ENCODE results near the gene CEP164. TPM values are rescaled to one million over a fixed set of nuclear protein-coding genes. Genes with fewer than 3 reads are reported as not detected.

CEP164 gene
- total RNA-seq, 1 experiment from 2014 or later: 43.7 TPM

DNA sequence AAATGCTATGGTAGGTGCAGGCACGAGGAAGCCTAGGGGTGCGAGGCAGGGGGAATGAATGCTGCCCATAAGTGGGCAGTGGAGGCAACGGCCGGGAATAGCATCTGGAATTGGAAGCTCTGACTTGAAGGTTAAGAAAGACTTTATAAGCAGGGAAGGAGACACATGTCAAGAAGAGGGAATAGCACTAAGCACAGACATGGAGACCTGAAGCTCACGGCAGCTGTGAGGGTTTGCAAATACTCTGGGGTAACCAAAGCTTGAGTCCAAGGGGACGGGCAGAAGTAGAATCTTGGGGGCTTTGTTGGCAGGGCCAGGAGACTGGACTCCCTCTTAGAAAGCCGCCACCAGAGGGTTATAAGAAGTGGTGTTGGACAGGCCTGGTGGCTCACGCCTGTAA is 112.6 kb downstream of the CEP164 start:
- Histone ChIP-seq H3K27me3 (ENCODE audit: low read length) (peaks cover 85% of the 10 kb centered on the region), H3K79me2 (ENCODE audit: low read length) (no peaks in the 10 kb centered on the region), H3K9ac (ENCODE audit: low read length) (no peak overlapping the region), H3K27ac (ENCODE audit: low read length) (no peak overlapping the region), H3K9me2 (replicated peaks; ENCODE audit: low read length) (no peaks in the 10 kb centered on the region), H3K4me1 (ENCODE audit: insufficient read depth, low read length) (no peaks in the 10 kb centered on the region), H3F3A (ENCODE audit: low read length, unreplicated experiment) (no peaks in the 10 kb centered on the region), H4K20me1 (ENCODE audit: low read length) (no peaks in the 10 kb centered on the region), H3K36me3 (ENCODE audit: low read depth, low read length) (no peaks in the 10 kb centered on the region), H3K9me3 (ENCODE audit: low read length) (no peaks in the 10 kb centered on the region), H2AFZ (ENCODE audit: low read length) (no peak overlapping the region), H3K4me2 (ENCODE audit: low read length) (no peak overlapping the region), H3K4me3 (ENCODE audit: low read length) (no peak overlapping the region)
- ATAC-seq (no peak), DNase-seq (no peak)
- ChIA-PET CTCF (no interaction called here), POLR2A (ENCODE audit: unreplicated experiment) (no interaction called here)
- no TSS peak for BruUV-seq (replicated peaks)
- intact Hi-C loops (cut with micrococcal nuclease): no loop called here
- TF ChIP-seq EZH2 (IDR thresholded peaks at IDR 0.05; ENCODE audit: low read length, unreplicated experiment): no peak
- TF ChIP-seq, protein P1, sequence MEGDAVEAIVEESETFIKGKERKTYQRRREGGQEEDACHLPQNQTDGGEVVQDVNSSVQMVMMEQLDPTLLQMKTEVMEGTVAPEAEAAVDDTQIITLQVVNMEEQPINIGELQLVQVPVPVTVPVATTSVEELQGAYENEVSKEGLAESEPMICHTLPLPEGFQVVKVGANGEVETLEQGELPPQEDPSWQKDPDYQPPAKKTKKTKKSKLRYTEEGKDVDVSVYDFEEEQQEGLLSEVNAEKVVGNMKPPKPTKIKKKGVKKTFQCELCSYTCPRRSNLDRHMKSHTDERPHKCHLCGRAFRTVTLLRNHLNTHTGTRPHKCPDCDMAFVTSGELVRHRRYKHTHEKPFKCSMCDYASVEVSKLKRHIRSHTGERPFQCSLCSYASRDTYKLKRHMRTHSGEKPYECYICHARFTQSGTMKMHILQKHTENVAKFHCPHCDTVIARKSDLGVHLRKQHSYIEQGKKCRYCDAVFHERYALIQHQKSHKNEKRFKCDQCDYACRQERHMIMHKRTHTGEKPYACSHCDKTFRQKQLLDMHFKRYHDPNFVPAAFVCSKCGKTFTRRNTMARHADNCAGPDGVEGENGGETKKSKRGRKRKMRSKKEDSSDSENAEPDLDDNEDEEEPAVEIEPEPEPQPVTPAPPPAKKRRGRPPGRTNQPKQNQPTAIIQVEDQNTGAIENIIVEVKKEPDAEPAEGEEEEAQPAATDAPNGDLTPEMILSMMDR (conservative IDR thresholded peaks at IDR 0.05; ENCODE audit: low read depth, low read length): no peak
- TF ChIP-seq EZH2phosphoT487 (IDR thresholded peaks at IDR 0.05; ENCODE audit: borderline replicate concordance, low read length): no peak

DNA sequence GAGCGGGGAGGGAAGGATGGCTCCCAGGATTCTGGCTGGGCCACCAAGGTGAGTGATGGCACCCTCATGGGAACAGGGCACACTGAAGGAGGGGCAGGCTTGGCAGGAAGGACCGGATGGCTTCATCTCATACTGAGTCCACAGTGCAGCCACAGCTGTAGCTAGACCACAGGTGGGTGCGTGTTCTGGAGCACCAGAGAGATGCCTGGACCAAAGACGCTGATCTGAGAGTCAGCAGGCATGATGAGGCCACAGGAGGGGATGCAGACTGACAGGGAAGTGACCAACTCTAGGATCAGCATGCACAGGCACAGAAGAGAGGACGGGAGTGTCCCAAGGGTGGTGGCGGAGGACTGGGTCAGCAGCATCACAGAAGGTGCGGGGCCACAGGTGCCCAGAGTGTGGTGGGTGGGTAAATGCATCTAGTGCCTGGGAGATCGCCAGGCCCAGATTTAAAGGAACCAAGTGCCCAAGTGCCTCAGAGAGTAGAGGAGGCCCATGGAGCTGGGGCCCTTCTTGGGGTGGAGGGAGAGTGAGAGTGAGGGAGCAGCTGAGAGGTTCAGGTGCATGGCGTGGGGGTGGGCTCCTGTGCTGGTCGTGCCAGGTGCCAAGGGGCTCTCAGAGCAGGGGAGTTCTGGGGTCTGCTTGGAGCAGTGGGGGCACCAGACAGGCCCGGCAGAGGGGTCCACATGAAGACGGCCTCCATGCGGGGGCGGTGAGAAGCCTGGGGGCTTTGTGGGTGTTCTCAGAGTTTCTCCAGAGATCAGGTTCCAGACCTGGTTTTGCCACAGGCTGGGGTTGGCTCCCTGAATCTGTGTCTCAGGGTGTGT is 113.7 kb downstream of the CEP164 start:
- no peak for TF ChIP-seq EZH2 (IDR thresholded peaks at IDR 0.05; ENCODE audit: low read length, unreplicated experiment)
- no peak for TF ChIP-seq EZH2phosphoT487 (IDR thresholded peaks at IDR 0.05; ENCODE audit: borderline replicate concordance, low read length)
- TF ChIP-seq, protein P1 (conservative IDR thresholded peaks at IDR 0.05; ENCODE audit: low read depth, low read length): no peak
- Histone ChIP-seq H3K36me3 (ENCODE audit: low read depth, low read length) (no peaks in the 10 kb centered on the region), H3K9me3 (ENCODE audit: low read length) (no peaks in the 10 kb centered on the region), H3K27me3 (ENCODE audit: low read length) (peaks cover 82% of the 10 kb centered on the region), H3K27ac (ENCODE audit: low read length) (no peak overlapping the region), H3K4me2 (ENCODE audit: low read length) (no peak overlapping the region), H3K9me2 (replicated peaks; ENCODE audit: low read length) (no peaks in the 10 kb centered on the region), H3K9ac (ENCODE audit: low read length) (no peak overlapping the region), H3K4me1 (ENCODE audit: insufficient read depth, low read length) (no peaks in the 10 kb centered on the region), H4K20me1 (ENCODE audit: low read length) (no peaks in the 10 kb centered on the region), H3K4me3 (ENCODE audit: low read length) (no peak overlapping the region), H3K79me2 (ENCODE audit: low read length) (no peaks in the 10 kb centered on the region), H3F3A (ENCODE audit: low read length, unreplicated experiment) (no peaks in the 10 kb centered on the region), H2AFZ (ENCODE audit: low read length) (no peak overlapping the region)
- intact Hi-C loops (cut with micrococcal nuclease): no loop called here
- ChIA-PET POLR2A (ENCODE audit: unreplicated experiment) (no interaction called here), CTCF (no interaction called here)
- ATAC-seq (no peak), DNase-seq (no peak)
- BruUV-seq (replicated peaks): no TSS peak

Measured in PC-3 (cell line).